Measurements from ENCODE around the gene HYAL3.
A peak's percentile ranks its signal among the peaks of the same experiment; 100 is the strongest.

Gene HYAL3

GRCh38 chr3:50298836-50299637 is at the start of gene HYAL3, which contains the start of gene NAA80:
TSS of gene HYAL3 (minus strand) at chr3:50299405. CDS start at chr3:50295602, 3,803 bp downstream.
TSS of gene NAA80 (minus strand) at chr3:50299405. CDS start at chr3:50297463, 1,942 bp downstream.
- DNase-seq (ENCODE audit: low read depth in 2 of 2, low spot score in 1 of 2): peak; percentile 98 to 99

DNA sequence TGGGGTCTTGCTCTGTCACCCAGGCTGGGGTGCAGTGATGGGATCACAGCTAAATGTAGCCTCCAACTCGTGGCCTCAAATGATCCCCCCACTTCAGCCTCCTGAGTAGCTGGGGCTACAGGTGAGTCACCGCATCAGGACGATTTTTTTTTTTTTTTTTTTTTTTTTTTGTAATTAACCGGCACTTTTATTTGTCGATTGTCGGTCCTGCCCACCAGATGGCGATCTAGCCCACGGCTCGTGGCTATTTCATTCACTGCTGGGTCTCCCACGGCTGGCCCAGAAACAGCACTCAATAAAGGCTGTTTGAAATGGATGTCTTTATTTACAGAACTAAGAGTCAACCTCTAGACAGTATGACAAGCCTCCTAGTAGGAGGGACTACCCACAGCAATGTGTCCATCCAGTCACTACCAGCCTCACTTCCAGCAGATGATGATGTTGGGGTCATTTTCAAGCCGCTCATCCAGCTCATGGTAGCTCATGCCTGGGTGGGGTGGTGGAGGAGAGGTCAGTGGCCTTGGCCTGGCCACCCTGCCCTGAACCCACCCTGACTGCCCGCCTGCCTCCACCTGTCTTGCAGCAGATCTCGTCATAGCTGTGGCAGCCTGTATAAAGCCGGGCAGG is 48.1 kb upstream of the HYAL3 start:
- peak in 1 of 2 donors; percentile 61 for DNase-seq (ENCODE audit: low read depth in 2 of 2, low spot score in 1 of 2)

GRCh38 chr3:50345586-50346234 is 46.5 kb upstream of the HYAL3 start, which contains the start of gene ZMYND10:
TSS of gene ZMYND10 (minus strand) at chr3:50345732. CDS start at chr3:50345579, 153 bp downstream.
- DNase-seq (ENCODE audit: low read depth in 2 of 2, low spot score in 1 of 2): peak in 1 of 2 donors; percentile 60

- DNase-seq (ENCODE audit: low read depth in 2 of 2, low spot score in 1 of 2): no peak
These were observed 45.8 kb upstream of the HYAL3 start for GRCh38 chr3:50345008-50345407.

GRCh38 chr3:50342813-50343633 is 43.8 kb upstream of the HYAL3 start:
- no peak for DNase-seq (ENCODE audit: low read depth in 2 of 2, low spot score in 1 of 2)

DNA sequence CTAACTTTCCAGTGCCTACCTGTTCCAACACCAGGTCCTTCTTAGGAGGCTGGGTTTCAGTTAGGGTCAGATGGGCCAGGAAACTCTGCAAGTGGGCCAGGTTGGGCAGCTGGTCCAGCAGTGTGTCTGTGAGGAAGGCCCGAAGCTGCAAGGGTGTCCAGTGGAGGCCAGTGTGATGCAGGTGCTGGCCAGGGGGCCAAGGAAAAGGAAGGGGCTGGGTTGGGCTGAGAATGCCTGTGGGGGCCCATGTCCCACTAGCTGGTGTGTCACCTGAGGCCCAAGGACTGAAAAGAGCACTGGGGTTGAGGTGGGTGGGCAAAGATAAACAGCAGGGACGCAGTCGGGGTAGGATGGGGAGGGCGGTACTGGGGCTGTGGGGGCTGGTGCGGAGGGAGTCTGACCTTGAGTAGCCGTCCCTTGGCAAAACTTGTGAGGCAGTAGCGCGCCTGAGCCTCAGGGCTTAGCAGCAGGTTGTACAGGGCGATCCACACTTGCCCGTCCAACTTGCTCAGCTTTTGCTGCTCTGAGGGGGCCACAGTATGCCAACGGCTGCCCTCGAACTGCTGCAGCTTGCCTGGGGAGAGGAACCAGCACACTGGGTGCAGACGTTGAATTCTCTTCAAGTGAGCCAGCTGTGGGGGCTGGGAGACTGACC is 42.9 kb upstream of the HYAL3 start:
- no peak for DNase-seq (ENCODE audit: low read depth in 2 of 2, low spot score in 1 of 2)

GRCh38 chr3:50341537-50341936 is 42.3 kb upstream of the HYAL3 start:
- DNase-seq (ENCODE audit: low read depth in 2 of 2, low spot score in 1 of 2): no peak

- DNase-seq (ENCODE audit: low read depth in 2 of 2, low spot score in 1 of 2): no peak
These were observed 41.5 kb upstream of the HYAL3 start, which contains the start of gene RASSF1 for GRCh38 chr3:50340448-50341329. TSS of gene RASSF1 (minus strand) at chr3:50340836. CDS start at chr3:50340805, 31 bp downstream.

DNA sequence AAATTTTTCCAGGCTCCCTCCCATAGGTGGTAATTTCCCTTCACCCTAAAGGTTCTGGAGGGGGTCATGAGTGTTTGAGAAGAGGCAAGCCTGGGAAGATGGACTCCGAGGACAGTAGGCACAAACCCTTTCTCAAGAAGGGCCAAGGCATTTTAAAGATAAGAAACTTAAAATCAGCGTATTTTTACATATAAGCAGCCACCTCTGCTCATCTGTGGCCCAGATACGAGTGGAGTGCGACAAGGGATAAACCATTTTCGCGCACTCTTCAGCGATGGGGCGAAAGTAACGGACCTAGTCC is 40.9 kb upstream of the HYAL3 start:
- DNase-seq (ENCODE audit: low read depth in 2 of 2, low spot score in 1 of 2): no peak

DNA sequence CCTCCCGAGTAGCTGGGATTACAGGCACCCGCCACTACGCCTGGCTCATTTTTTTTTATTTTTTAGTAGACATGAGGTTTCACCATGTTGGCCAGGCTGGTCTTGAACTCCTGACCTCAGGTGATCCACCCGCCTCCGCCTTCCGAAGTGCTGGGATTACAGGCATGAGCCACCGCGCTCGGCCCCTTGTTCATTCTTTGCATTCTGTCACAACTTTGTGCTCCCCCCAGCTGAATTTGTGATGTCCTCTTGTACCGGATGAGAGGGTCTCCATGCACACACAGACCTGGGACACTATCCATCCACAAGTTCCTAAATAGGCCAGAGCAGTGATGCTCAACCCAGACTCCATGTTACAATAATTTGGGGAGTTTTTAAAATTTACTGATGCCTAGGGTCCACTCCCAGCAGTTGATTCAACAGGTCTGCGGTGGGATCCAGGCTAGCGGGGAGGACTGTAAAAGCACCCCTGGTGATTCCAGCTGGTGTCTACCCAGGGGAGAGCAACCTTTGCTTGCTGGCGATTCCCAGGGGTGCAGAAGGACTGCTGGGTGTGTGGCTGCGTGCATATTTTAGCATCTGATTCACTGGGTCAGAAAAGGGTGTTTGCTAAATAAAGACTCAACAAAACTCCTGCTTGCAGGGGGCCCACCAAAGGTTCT is 40.4 kb upstream of the HYAL3 start:
- no peak for DNase-seq (ENCODE audit: low read depth in 2 of 2, low spot score in 1 of 2)

DNA sequence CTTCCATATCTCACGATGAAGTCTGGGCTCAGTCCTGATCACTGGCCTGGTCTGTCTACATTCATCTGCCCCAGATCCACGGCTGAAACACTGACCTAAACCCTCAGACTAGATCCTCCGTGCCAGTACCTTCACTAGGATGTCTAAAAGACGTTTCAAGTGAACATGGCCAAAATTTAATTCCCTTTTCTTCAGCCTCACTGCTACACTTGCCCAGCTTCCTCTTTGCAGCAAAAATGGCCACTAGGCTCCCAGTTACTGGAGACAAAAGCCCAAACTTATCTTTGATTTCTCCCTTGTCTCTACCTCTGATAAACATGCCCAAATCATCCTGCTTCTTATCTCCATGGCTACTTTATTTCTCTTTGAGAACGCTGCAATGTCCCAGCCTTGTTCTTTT is 39.8 kb upstream of the HYAL3 start:
- no peak for DNase-seq (ENCODE audit: low read depth in 2 of 2, low spot score in 1 of 2)

DNA sequence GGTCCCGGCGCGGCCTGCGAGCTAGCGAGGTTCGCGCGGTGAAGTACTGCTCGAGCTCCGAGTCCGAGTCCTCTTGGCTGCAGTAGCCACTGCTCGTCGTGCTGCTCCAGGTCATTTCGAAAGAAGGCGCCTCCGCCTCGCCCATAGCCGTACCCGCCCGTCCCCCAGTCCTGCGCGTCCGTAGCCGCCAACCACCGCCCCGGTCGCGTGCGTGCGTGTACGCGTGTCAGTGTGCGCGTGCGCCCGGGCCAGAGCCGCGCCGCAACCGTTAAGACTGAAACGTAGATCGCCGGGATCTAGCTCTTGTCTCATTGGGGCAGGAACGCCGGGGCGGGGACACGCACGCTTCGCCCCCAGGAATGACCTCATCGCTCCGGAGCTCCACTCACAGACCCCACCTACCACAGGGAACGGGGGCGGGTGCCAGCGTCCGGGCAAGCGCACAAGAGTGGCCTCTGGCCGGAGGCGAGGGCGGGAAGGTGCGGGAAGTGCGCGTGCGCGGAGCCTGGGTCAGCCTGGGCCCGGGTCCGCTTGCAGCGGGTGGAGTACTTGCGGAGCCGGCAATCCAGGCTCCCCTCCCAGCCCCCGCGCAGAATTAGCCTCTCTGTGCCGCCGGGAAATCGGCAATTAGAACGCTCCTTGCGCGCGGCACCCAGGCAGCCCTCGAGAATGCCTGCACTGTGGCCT is 38.1 kb upstream of the HYAL3 start:
- DNase-seq (ENCODE audit: low read depth in 2 of 2, low spot score in 1 of 2): peak; percentile 77 to 81

DNA sequence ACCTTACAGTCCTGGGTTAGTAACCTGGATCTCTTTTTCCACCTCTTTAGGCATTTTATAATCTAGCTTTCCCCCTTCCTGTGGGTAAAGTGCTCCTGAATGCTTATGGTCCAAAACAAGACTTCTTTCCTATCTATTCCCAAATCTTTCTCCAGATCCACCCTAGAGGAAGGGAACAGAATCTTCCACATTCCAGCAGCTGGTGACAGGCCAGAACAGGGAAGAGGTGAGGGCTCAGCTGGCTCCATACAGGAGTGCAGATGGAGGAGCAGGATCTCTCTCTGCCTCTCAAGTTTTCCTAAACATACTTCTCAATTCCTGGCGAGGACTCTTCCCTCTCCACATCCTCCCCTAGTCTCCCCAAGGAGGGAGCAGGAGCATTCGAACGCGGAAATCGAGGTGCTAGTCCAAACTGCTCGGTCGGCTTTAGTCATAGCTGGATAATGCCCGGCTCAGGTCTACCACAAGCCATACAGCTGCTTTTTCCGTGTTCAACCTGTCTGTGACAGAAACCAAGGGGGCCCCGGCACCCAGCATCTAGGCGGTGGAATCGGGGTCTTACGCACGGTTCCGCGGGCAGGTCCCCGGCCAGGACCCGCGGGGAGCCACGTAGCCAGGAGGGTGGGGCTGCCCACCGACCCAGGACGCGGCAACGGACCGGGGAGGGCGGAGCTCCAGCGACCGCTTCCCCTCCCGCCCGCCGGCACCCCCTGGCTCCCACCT is 37.4 kb upstream of the HYAL3 start:
- DNase-seq (ENCODE audit: low read depth in 2 of 2, low spot score in 1 of 2): no peak

GRCh38 chr3:50334339-50335075 is 35.3 kb upstream of the HYAL3 start:
- no peak for DNase-seq (ENCODE audit: low read depth in 2 of 2, low spot score in 1 of 2)

GRCh38 chr3:50333744-50334328 is 34.6 kb upstream of the HYAL3 start:
- no peak for DNase-seq (ENCODE audit: low read depth in 2 of 2, low spot score in 1 of 2)

DNA sequence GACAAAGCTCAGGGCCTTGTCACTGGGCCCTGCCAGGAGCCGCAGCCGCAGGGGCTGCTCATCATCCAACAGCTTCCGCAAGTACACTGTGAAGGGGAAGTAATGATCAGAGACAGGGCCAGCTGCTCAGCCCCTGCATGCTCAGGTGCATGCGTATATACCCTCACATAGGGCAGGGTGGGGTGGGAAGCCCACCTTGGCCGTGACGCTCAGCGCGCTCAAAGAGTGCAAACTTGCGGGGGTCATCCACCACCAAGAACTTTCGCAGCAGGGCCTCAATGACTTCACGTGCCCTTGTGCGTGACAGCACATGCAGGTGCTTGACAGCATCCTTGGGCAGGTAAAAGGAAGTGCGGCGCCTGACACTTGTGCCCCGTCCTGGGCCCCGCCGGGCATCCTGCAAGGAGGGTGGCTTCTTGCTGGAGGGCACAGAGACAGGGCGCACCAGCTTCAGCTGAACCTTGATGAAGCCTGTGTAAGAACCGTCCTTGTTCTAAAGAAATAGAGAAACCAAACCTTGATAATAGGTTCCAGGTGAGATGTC is 32.2 kb upstream of the HYAL3 start:
- DNase-seq (ENCODE audit: low read depth in 2 of 2, low spot score in 1 of 2): no peak
